ENCODE results near the gene ARFRP1.
A peak's percentile ranks its signal among the peaks of the same experiment; 100 is the strongest.

The ARFRP1 gene

DNA sequence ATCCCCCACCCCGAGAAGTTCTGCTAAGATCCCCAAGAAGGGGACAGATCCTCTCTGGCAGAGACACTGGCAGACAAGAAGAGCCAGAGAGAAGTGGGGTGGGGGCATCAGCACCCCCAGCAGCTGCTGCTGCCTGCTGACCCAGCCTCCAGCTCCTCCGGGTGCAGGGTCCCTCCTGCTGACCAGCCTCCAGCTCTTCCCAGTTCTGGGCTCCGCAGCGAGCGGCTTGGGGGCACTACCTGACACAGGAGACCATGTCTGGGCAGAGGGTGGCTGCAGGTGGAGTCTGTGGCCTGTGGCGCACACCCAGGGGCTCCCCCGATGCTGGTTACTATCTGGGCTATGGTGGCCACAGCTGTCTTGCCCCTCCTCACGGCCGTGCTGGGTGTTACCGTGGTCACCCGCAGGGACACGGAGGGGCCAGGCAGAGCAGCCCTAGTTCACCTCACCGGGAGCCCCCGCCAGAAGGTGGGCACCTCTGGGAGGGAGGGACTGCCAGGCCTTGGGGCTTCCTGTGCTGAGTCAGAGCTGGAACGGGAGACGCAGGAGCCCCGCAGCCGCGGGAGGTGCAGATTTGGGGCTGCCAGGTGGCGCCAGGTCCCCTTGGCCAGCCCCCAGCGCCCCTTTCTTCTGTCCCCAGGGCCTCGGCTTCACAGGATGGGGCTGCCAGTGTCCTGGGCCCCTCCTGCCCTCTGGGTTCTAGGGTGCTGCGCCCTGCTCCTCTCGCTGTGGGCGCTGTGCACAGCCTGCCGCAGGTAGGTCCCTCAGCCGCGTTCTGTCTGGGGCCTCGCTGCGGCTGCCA lies 29.3 kb upstream of the ARFRP1 start:
- DNase-seq (ENCODE audit: extremely low spot score) = peak; percentile 47
- TF ChIP-seq, protein P1, sequence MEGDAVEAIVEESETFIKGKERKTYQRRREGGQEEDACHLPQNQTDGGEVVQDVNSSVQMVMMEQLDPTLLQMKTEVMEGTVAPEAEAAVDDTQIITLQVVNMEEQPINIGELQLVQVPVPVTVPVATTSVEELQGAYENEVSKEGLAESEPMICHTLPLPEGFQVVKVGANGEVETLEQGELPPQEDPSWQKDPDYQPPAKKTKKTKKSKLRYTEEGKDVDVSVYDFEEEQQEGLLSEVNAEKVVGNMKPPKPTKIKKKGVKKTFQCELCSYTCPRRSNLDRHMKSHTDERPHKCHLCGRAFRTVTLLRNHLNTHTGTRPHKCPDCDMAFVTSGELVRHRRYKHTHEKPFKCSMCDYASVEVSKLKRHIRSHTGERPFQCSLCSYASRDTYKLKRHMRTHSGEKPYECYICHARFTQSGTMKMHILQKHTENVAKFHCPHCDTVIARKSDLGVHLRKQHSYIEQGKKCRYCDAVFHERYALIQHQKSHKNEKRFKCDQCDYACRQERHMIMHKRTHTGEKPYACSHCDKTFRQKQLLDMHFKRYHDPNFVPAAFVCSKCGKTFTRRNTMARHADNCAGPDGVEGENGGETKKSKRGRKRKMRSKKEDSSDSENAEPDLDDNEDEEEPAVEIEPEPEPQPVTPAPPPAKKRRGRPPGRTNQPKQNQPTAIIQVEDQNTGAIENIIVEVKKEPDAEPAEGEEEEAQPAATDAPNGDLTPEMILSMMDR (IDR thresholded peaks at IDR 0.05; ENCODE audit: control extremely low read depth, extremely low read depth, low read depth, missing control alignments) = no peak
- CTCF ChIA-PET = interaction anchor here (0.6 to 4.6 kb wide), 4 partner anchors 27 to 128 kb away, joined by 3 to 16 read pairs (median 4); partner anchors contain the start of genes ARFRP1, TPD52L2 and ZGPAT
- POLR2A ChIA-PET = interaction anchor here (0.7 kb wide), 1 partner anchor 48 kb away, joined by 5 read pairs; no protein-coding TSS in a partner anchor

DNA sequence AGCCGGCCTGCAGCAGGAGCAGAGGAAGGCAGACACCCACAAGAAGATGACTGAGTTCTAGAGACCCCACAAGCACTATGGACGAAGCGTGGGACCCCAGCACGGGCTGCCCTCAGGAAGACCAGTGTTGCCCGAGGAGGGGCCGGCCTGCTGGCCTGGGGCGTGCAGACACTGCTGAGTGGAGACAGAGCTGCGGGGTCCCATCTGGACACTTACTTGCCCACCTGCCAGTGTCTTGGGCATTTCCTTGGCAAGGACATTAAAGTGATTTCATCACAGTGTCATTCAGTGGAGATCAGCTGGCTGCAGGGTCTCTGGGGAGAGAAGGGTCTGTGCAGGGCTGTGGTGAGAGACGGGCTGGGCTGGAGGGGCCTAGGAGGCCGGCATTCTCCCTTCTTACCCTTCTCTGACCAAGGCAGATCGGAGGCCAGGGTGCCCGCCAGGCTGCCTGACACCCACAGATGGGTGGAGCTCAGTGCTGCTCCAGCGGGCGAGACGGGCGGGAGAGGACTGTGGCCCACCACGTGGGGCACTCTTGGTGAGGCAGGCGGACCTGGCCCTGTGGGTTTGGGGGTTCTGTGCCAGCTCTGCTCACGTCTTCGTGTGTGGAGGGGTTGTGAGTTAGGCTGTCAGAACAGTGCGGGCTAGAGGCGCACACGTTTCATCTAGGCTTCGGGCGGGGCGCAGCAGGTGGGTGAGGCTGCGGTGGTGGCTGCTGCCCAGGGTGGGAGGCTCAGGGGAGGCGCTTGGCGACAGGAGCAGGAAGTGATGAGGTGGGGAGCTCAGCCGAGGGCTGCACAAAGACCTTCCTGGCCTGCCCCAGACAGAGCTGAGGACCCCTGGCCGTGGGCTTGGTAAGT lies 28.3 kb upstream of the ARFRP1 start, which contains the start of gene LIME1:
LIME1 (plus strand) TSS at position 806 of the 860 bp plus-strand sequence. CDS start 886 bp downstream, outside the sequence.
- ChIA-PET CTCF (interaction anchor here (1.3 to 4.6 kb wide), 3 partner anchors 26 to 51 kb away, joined by 4 to 16 read pairs (median 5); partner anchors contain the start of genes ARFRP1 and ZGPAT), POLR2A (no interaction called here)
- DNase-seq (ENCODE audit: extremely low spot score) = peak; percentile 57
- TF ChIP-seq, protein P1 (IDR thresholded peaks at IDR 0.05; ENCODE audit: control extremely low read depth, extremely low read depth, low read depth, missing control alignments) = no peak

DNA sequence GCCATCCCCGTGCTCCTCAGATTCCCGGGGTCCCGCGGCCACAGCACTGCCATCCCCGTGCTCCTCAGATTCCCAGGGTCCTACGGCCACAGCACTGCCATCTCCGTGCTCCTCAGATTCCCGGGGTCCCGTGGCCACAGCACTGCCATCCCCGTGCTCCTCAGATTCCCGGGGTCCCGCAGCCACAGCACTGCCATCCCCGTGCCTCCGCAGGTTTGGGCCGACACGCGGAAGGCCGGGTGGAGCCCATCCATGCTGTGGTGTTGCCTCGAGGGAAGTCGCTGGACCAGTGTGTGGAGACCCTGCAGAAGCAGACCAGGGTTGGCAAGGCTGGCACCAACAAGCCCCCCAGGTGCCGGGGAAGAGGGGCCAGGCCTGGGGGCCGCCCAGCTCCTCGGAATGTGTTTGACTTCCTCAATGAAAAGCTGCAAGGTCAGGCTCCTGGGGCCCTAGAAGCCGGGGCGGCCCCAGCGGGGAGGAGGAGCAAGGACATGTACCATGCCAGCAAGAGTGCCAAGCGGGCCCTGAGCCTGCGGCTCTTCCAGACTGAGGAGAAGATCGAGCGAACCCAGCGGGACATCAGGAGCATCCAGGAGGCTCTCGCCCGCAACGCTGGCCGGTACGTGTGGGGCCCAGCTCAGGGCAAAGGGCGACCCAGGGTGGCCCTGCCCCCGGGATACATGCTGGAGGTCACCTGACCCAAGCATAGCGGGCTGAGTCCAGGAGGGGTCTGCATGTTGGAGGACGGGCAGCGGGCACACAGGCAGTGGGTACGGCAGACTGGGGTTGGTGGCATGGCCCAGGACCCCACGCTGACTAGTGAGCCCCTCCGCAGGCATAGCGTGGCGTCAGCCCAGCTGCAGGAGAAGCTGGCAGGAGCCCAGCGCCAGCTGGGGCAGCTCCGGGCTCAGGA lies 27.4 kb upstream of the ARFRP1 start:
- TF ChIP-seq, protein P1 (IDR thresholded peaks at IDR 0.05; ENCODE audit: control extremely low read depth, extremely low read depth, low read depth, missing control alignments) = no peak

DNA sequence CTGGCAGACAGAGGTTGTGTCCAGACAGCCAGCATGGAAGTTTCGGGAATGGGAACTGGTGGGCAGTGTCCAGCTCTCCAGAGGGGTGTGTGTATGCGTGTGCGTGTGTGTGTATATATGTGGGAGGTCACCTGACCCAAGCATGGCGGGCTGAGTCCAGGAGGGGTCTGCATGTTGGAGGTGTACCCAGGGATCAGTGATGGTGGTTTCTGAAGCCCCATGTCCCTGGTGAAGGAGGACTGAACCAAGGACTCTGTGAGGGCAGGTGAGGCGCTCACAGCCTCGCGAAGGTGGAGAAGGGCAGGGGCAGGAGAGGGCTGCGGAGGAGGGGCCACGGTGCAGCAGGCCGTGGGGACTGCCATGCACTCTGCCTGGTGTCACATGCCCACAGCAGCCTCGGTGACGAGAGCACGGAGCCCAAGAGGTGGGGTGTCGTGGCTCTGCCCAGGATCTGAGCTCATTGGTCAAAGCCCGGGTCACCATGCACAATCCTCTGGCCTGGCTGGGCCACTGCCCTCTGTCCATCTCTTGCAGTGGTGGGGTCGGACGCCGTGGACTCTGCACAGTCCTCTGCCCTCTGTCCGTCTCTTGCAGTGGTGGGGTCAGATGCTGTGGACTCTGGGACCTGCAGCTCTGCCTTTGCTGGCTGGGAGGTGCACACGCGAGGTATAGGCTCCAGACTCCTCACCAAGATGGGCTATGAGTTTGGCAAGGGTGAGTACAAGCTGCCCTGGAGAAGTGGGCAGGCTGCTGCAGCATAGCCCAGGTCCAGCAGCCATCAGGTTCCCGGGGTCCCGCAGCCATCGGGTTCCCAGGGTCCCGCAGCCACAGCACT lies 26.6 kb upstream of the ARFRP1 start:
- CTCF ChIA-PET = interaction anchor here (0.8 to 4.6 kb wide), 5 partner anchors 13 to 238 kb away, joined by 3 to 16 read pairs (median 5); partner anchors contain the start of genes ARFRP1 and ZGPAT
- TF ChIP-seq, protein P1 (IDR thresholded peaks at IDR 0.05; ENCODE audit: control extremely low read depth, extremely low read depth, low read depth, missing control alignments) = no peak
- peak; percentile 16 for DNase-seq (ENCODE audit: extremely low spot score)
- POLR2A ChIA-PET = no interaction called here

More for the DNA sequence above, 27.4 kb upstream of the ARFRP1 start:
- POLR2A ChIA-PET = no interaction called here
- peak; percentile 3 for DNase-seq (ENCODE audit: extremely low spot score)
- CTCF ChIA-PET = interaction anchor here (1.3 to 4.6 kb wide), 5 partner anchors 23 to 197 kb away, joined by 4 to 16 read pairs (median 5); partner anchors contain the start of genes ARFRP1 and ZGPAT

DNA sequence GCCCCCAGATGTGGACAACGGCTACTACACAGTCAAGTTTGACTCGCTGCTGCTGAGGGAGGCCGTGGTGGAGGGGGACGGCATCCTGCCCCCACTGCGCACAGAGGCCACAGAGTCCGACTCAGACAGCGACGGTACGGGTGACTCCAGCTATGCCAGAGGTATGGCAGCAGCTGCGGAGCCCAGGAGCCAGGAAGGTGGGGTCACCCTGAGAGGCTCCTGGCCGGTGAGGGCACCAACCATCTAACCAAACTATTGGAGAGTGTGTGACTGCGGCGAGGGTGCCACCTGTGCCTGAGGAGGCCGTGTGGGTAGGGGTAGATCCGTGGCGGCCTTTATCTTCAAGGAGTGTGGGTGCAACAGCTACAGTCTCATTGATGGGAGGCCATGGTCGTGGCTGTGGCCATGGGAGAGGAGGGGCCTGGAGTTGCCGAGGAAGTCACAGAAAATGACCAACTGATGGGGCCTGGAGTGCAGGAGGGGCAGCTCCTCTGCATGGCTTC lies 25.9 kb upstream of the ARFRP1 start:
- CTCF ChIA-PET = interaction anchor here (0.8 to 4.6 kb wide), 5 partner anchors 12 to 237 kb away, joined by 3 to 16 read pairs (median 5); partner anchors contain the start of genes ARFRP1 and ZGPAT
- TF ChIP-seq, protein P1 (IDR thresholded peaks at IDR 0.05; ENCODE audit: control extremely low read depth, extremely low read depth, low read depth, missing control alignments) = no peak
- DNase-seq (ENCODE audit: extremely low spot score) = no peak
- POLR2A ChIA-PET = no interaction called here

Data from GM10248 (cell line).